ENCODE measurements around the gene ECSIT. TPM values are rescaled to one million over a fixed set of nuclear protein-coding genes. Genes with fewer than 3 reads are reported as not detected.

Gene ECSIT
- polyA plus RNA-seq, 1 donor from 2014 or later, result 98.3 TPM

- H3K4me3 ChIP-seq (ENCODE audit: low read length), result no peak within 1 kb of the TSS
- H3K9me2 ChIP-seq (ENCODE audit: insufficient read depth, low read length), result no peaks in the 10 kb centered on the region
- H3K9ac ChIP-seq (ENCODE audit: low read length), result no peak within 1 kb of the TSS
- no peaks in the 10 kb centered on the region for H3K79me2 ChIP-seq (replicated peaks; ENCODE audit: insufficient read depth, low read length)
- H3K27me3 ChIP-seq (ENCODE audit: insufficient read depth, low read depth, low read length), result no peaks in the 10 kb centered on the region
- no peak within 1 kb of the TSS for H3K4me2 ChIP-seq (ENCODE audit: low read length)
- no peaks in the 10 kb centered on the region for H3K9me3 ChIP-seq (ENCODE audit: low read length)
- no peak within 1 kb of the TSS for H3K27ac ChIP-seq (ENCODE audit: low read length)
- no peaks in the 10 kb centered on the region for H4K20me1 ChIP-seq (ENCODE audit: insufficient read depth)
- H2AFZ ChIP-seq (ENCODE audit: low read depth, low read length), result no peak within 1 kb of the TSS
- H3K36me3 ChIP-seq (ENCODE audit: insufficient read depth, low read length), result no peaks in the 10 kb centered on the region
- TF ChIP-seq EP300 (conservative IDR thresholded peaks at IDR 0.05; ENCODE audit: poor library complexity, severe bottlenecking) (no peak), REST (IDR thresholded peaks at IDR 0.05; ENCODE audit: borderline replicate concordance) (no peak), RAD21 (conservative IDR thresholded peaks at IDR 0.05) (no peak), TAF1 (IDR thresholded peaks at IDR 0.05; ENCODE audit: low read depth) (no peak), MXI1 (conservative IDR thresholded peaks at IDR 0.05; ENCODE audit: poor library complexity, severe bottlenecking) (no peak), CTCF (IDR thresholded peaks at IDR 0.05; ENCODE audit: poor library complexity, severe bottlenecking) (no peak), SMC3 (conservative IDR thresholded peaks at IDR 0.05; ENCODE audit: poor library complexity) (no peak), POLR2AphosphoS5 (IDR thresholded peaks at IDR 0.05) (no peak), EZH2 (IDR thresholded peaks at IDR 0.05; ENCODE audit: borderline replicate concordance, insufficient read depth, low read length, poor library complexity, severe bottlenecking) (no peak)
- H3F3A ChIP-seq (ENCODE audit: insufficient read depth, low read length, poor library complexity, severe bottlenecking), result no peaks in the 10 kb centered on the region
Observed at GRCh38 chr19:11538232-11539036, 9.5 kb upstream of the ECSIT start, which contains the start of gene CNN1. TSS of gene CNN1 (plus strand) at chr19:11538851. CDS start at chr19:11538928, 77 bp downstream.

GRCh38 chr19:11535792-11536595 is 7.1 kb upstream of the ECSIT start:
- Histone ChIP-seq H3K27ac (ENCODE audit: low read length) (no peak overlapping the region), H3K9ac (ENCODE audit: low read length) (peak overlapping the region; percentile 55), H3K9me2 (ENCODE audit: insufficient read depth, low read length) (no peaks in the 10 kb centered on the region), H3K9me3 (ENCODE audit: low read length) (no peaks in the 10 kb centered on the region), H4K20me1 (ENCODE audit: insufficient read depth) (no peaks in the 10 kb centered on the region), H3K79me2 (replicated peaks; ENCODE audit: insufficient read depth, low read length) (no peaks in the 10 kb centered on the region), H3K4me2 (ENCODE audit: low read length) (no peak overlapping the region), H3K27me3 (ENCODE audit: insufficient read depth, low read depth, low read length) (no peaks in the 10 kb centered on the region), H3K36me3 (ENCODE audit: insufficient read depth, low read length) (no peaks in the 10 kb centered on the region), H3K4me3 (ENCODE audit: low read length) (peak overlapping the region; percentile 57), H3F3A (ENCODE audit: insufficient read depth, low read length, poor library complexity, severe bottlenecking) (no peaks in the 10 kb centered on the region), H2AFZ (ENCODE audit: low read depth, low read length) (peak overlapping the region; percentile 69)
- no peak for TF ChIP-seq REST (IDR thresholded peaks at IDR 0.05; ENCODE audit: borderline replicate concordance)
- TF ChIP-seq POLR2AphosphoS5 (IDR thresholded peaks at IDR 0.05), result peak; percentile 16
- peak; percentile 69 for TF ChIP-seq CTCF (IDR thresholded peaks at IDR 0.05; ENCODE audit: poor library complexity, severe bottlenecking)
- no peak for TF ChIP-seq EZH2 (IDR thresholded peaks at IDR 0.05; ENCODE audit: borderline replicate concordance, insufficient read depth, low read length, poor library complexity, severe bottlenecking)
- TF ChIP-seq SMC3 (conservative IDR thresholded peaks at IDR 0.05; ENCODE audit: poor library complexity), result peak; percentile 34

Measured in neural cell (in vitro differentiated cells).